Left colon (tissue), 2 donors: ENCODE results near the gene ST3GAL4. TPM values are rescaled to one million over a fixed set of nuclear protein-coding genes. Genes with fewer than 3 reads are reported as not detected.

ENCODE experiments used
- ATAC-seq: fragments of 200-7000 bp; cut with Tn5 transposase; one replicate; pipeline ENCODE4 v1.9.1; 2020; ENCODE audit warnings: mild to moderate bottlenecking, moderate library complexity
- DNase-seq, 2 donors: peaks; one replicate each; pipeline ENCODE4 v3.0.0-alpha.2; 2020
- intact Hi-C, 2 donors: fragments of 100-400 bp; cut with DNase I in 1 of 2; cut with micrococcal nuclease in 1 of 2; formaldehyde crosslinking; loops; one replicate each; pipeline versions ENCODE4 v1.11.2 to v1.14.0; 2022; cut with DNase I, micrococcal nuclease
- total RNA-seq, 2 donors: library from RNA; stranded (reverse); fragmentation: NEBNext Ultra II Directional; extraction: Animal tissue kit (Norgen Biotek cat#: 25700); gene quantifications; one replicate each; pipeline ENCODE4 v1.2.1, GENCODE V29; 2021
- donor health status: DM: no; HTN: no; CAD: no.
- donor health status: DM: yes; HTN: yes; CAD: no.

Gene ST3GAL4
- total RNA-seq, 2 donors from 2014 or later: 181 to 536 TPM

GRCh38 chr11:126444072-126444471 is 88.6 kb downstream of the ST3GAL4 start:
- intact Hi-C loops: loop anchor here in 1 of 2 donors (5.0 to 10.0 kb wide), 2 partner anchors 38 to 551 kb away; no protein-coding TSS in a partner anchor
- ATAC-seq (no peak), DNase-seq (no peak)

- DNase-seq (no peak), ATAC-seq (no peak)
- intact Hi-C loops: loop anchor here in 1 of 2 donors (10.0 kb wide), 1 partner anchor 548 kb away; no protein-coding TSS in a partner anchor
Measured at GRCh38 chr11:126446581-126446980, 91.1 kb downstream of the ST3GAL4 start.

- ATAC-seq (no peak), DNase-seq (no peak)
- intact Hi-C loops: no loop called here
Measured at GRCh38 chr11:126450198-126450597, 94.7 kb downstream of the ST3GAL4 start.

- intact Hi-C loops: no loop called here
- no peak for ATAC-seq
- no peak for DNase-seq
Measured at GRCh38 chr11:126450806-126451205, 95.3 kb downstream of the ST3GAL4 start.

GRCh38 chr11:126451211-126451802 is 95.8 kb downstream of the ST3GAL4 start:
- ATAC-seq (no peak), DNase-seq (no peak)
- intact Hi-C loops: no loop called here

- ATAC-seq (no peak), DNase-seq (no peak)
- intact Hi-C loops: no loop called here
Measured at GRCh38 chr11:126452241-126453101, 97.0 kb downstream of the ST3GAL4 start.

GRCh38 chr11:126456089-126456488 is 100.6 kb downstream of the ST3GAL4 start:
- DNase-seq: no peak
- ATAC-seq: no peak
- intact Hi-C loops: no loop called here

GRCh38 chr11:126456783-126457542 is 101.5 kb downstream of the ST3GAL4 start:
- intact Hi-C loops: no loop called here
- DNase-seq (no peak), ATAC-seq (no peak)

- intact Hi-C loops: no loop called here
- no peak for ATAC-seq
Measured at GRCh38 chr11:126457817-126458216, 102.3 kb downstream of the ST3GAL4 start.

GRCh38 chr11:126459691-126460281 is 104.3 kb downstream of the ST3GAL4 start:
- intact Hi-C loops: no loop called here
- no peak for ATAC-seq
- no peak for DNase-seq

More at GRCh38 chr11:126457817-126458216, 102.3 kb downstream of the ST3GAL4 start:
- no peak for DNase-seq

GRCh38 chr11:126460417-126461095 is 105.1 kb downstream of the ST3GAL4 start:
- intact Hi-C loops: no loop called here
- ATAC-seq (no peak), DNase-seq (no peak)

GRCh38 chr11:126461096-126461440 is 105.6 kb downstream of the ST3GAL4 start:
- no peak for ATAC-seq
- DNase-seq: no peak
- intact Hi-C loops: no loop called here

- no peak for ATAC-seq
- intact Hi-C loops: no loop called here
- DNase-seq: no peak
Measured at GRCh38 chr11:126461996-126462395, 106.5 kb downstream of the ST3GAL4 start.

- no peak for ATAC-seq
- DNase-seq: no peak
- intact Hi-C loops: no loop called here
Measured at GRCh38 chr11:126462422-126462821, 106.9 kb downstream of the ST3GAL4 start.

Other genes with a start within 250 kb of the ST3GAL4 start
- gene RPUSD4, start 144.0 kb upstream of the ST3GAL4 start, total RNA-seq: 10 to 100 TPM; 15.9 to 16.1 TPM
- gene FAM118B, start 143.9 kb upstream of the ST3GAL4 start, total RNA-seq: 10 to 100 TPM; 47.4 to 61.7 TPM
- 10 to 100 TPM; 75.5 to 82.6 TPM for gene SRPRA, start 86.8 kb upstream of the ST3GAL4 start, total RNA-seq
- gene FOXRED1, start 86.5 kb upstream of the ST3GAL4 start, total RNA-seq: 10 to 100 TPM; 25.5 to 35.7 TPM
- gene TIRAP, start 72.6 kb upstream of the ST3GAL4 start, total RNA-seq: 10 to 100 TPM; 17.0 to 22.7 TPM
- gene DCPS, start 51.6 kb upstream of the ST3GAL4 start, total RNA-seq: 10 to 100 TPM; 10.9 to 21.9 TPM